ENCODE measurements around the gene EMC9. TPM values are rescaled to one million over a fixed set of nuclear protein-coding genes. Genes with fewer than 3 reads are reported as not detected.

The EMC9 gene
- total RNA-seq, 1 donor from 2014 or later: 18.5 TPM

DNA sequence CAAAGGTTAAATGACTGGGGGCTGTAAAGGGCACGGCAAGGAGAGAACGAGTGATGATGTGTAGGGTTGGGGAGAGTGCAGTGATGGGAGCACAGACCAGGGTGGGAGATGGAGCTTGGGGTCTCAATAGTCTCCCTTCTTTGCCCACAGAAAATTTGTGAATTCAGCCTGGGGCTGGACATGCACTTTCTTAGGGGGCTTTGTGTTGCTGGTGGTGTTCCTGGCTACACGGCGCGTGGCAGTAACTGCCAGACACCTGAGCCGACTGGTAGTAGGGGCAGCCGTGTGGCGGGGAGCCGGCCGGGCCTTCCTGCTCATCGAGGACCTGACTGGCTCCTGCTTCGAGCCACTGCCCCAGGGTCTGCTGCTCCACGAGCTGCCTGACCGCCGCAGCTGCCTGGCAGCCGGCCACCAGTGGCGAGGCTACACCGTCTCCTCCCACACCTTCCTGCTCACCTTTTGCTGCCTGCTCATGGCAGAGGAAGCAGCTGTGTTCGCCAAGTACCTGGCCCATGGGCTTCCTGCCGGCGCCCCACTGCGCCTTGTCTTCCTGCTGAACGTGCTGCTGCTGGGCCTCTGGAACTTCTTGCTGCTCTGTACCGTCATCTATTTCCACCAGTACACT is 9.2 kb downstream of the EMC9 start:
- no peak overlapping the region for H3K4me2 ChIP-seq (ENCODE audit: low read length)
- H3K4me1 ChIP-seq (ENCODE audit: insufficient read depth, low read length): peaks cover 9% of the 10 kb centered on the region
- no peaks in the 10 kb centered on the region for H3K27me3 ChIP-seq (ENCODE audit: insufficient read depth, low read length)
- H3K4me1 Mint-ChIP-seq (ENCODE audit: low read depth, unreplicated experiment): peaks cover 6% of the 10 kb centered on the region
- H3K36me3 Mint-ChIP-seq (ENCODE audit: low read depth, unreplicated experiment): peaks cover 7% of the 10 kb centered on the region
- H3K9ac ChIP-seq (ENCODE audit: low read length): no peak overlapping the region
- no peak overlapping the region for H2AFZ ChIP-seq (ENCODE audit: low read depth, low read length)
- no peaks in the 10 kb centered on the region for H4K20me1 ChIP-seq (ENCODE audit: insufficient read depth, low read length)
- no peaks in the 10 kb centered on the region for H3K36me3 ChIP-seq (ENCODE audit: insufficient read depth, low read length)
- H3K27ac Mint-ChIP-seq (ENCODE audit: unreplicated experiment): no peak overlapping the region
- TF ChIP-seq EZH2 (IDR thresholded peaks at IDR 0.05; ENCODE audit: insufficient read depth, low read length): no peak
- TF ChIP-seq, protein P1, sequence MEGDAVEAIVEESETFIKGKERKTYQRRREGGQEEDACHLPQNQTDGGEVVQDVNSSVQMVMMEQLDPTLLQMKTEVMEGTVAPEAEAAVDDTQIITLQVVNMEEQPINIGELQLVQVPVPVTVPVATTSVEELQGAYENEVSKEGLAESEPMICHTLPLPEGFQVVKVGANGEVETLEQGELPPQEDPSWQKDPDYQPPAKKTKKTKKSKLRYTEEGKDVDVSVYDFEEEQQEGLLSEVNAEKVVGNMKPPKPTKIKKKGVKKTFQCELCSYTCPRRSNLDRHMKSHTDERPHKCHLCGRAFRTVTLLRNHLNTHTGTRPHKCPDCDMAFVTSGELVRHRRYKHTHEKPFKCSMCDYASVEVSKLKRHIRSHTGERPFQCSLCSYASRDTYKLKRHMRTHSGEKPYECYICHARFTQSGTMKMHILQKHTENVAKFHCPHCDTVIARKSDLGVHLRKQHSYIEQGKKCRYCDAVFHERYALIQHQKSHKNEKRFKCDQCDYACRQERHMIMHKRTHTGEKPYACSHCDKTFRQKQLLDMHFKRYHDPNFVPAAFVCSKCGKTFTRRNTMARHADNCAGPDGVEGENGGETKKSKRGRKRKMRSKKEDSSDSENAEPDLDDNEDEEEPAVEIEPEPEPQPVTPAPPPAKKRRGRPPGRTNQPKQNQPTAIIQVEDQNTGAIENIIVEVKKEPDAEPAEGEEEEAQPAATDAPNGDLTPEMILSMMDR (IDR thresholded peaks at IDR 0.05; ENCODE audit: insufficient read depth, low read depth, low read length): no peak
- H3K4me3 Mint-ChIP-seq (ENCODE audit: unreplicated experiment): no peak overlapping the region
- H3K9me3 Mint-ChIP-seq (ENCODE audit: unreplicated experiment): no peaks in the 10 kb centered on the region
- no peak overlapping the region for H3K4me3 ChIP-seq (ENCODE audit: insufficient read depth, low read depth, low read length)
- H3K9me3 ChIP-seq (ENCODE audit: insufficient read depth, low read depth, low read length): no peaks in the 10 kb centered on the region
- no peak overlapping the region for H3K27ac ChIP-seq (ENCODE audit: low read depth, low read length)
- no peak for DNase-seq (ENCODE audit: low read depth)
- no peak for FAIRE-seq
- H3K79me2 ChIP-seq (ENCODE audit: insufficient read depth, low read length): peaks cover 7% of the 10 kb centered on the region
- H3K27me3 Mint-ChIP-seq (ENCODE audit: low read depth, unreplicated experiment): peaks cover 8% of the 10 kb centered on the region

DNA sequence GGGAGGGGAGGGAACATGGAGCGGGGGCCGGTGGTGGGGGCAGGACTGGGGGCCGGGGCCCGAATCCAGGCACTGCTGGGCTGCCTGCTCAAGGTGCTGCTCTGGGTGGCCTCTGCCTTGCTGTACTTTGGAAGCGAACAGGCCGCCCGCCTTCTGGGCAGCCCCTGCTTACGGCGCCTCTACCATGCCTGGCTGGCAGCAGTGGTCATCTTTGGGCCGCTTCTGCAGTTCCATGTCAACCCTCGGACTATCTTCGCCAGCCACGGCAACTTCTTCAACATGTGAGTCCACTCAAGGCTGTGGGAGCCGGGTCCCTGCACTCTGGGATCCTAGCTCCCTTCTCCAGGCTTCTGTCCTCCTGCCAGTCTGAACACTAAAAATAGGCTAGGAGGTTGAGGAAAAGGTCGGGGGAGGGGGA is 9.8 kb downstream of the EMC9 start:
- FAIRE-seq (no peak), DNase-seq (ENCODE audit: low read depth) (no peak)
- peaks cover 4% of the 10 kb centered on the region for H3K4me1 Mint-ChIP-seq (ENCODE audit: low read depth, unreplicated experiment)
- no peak overlapping the region for H3K4me3 Mint-ChIP-seq (ENCODE audit: unreplicated experiment)
- no peaks in the 10 kb centered on the region for H4K20me1 ChIP-seq (ENCODE audit: insufficient read depth, low read length)
- no peaks in the 10 kb centered on the region for H3K27me3 ChIP-seq (ENCODE audit: insufficient read depth, low read length)
- H3K27ac ChIP-seq (ENCODE audit: low read depth, low read length): no peak overlapping the region
- peaks cover 1% of the 10 kb centered on the region for H3K36me3 Mint-ChIP-seq (ENCODE audit: low read depth, unreplicated experiment)
- peaks cover 8% of the 10 kb centered on the region for H3K27me3 Mint-ChIP-seq (ENCODE audit: low read depth, unreplicated experiment)
- peaks cover 6% of the 10 kb centered on the region for H3K79me2 ChIP-seq (ENCODE audit: insufficient read depth, low read length)
- H3K4me2 ChIP-seq (ENCODE audit: low read length): no peak overlapping the region
- no peaks in the 10 kb centered on the region for H3K9me3 ChIP-seq (ENCODE audit: insufficient read depth, low read depth, low read length)
- H3K9me3 Mint-ChIP-seq (ENCODE audit: unreplicated experiment): no peaks in the 10 kb centered on the region
- TF ChIP-seq EZH2 (IDR thresholded peaks at IDR 0.05; ENCODE audit: insufficient read depth, low read length): no peak
- TF ChIP-seq, protein P1 (IDR thresholded peaks at IDR 0.05; ENCODE audit: insufficient read depth, low read depth, low read length): no peak
- peaks cover 6% of the 10 kb centered on the region for H3K4me1 ChIP-seq (ENCODE audit: insufficient read depth, low read length)
- no peak overlapping the region for H3K27ac Mint-ChIP-seq (ENCODE audit: unreplicated experiment)
- no peak overlapping the region for H2AFZ ChIP-seq (ENCODE audit: low read depth, low read length)
- H3K36me3 ChIP-seq (ENCODE audit: insufficient read depth, low read length): no peaks in the 10 kb centered on the region
- H3K4me3 ChIP-seq (ENCODE audit: insufficient read depth, low read depth, low read length): no peak overlapping the region
- H3K9ac ChIP-seq (ENCODE audit: low read length): no peak overlapping the region
